ENCODE data around the gene NLRP13.

Gene NLRP13

DNA sequence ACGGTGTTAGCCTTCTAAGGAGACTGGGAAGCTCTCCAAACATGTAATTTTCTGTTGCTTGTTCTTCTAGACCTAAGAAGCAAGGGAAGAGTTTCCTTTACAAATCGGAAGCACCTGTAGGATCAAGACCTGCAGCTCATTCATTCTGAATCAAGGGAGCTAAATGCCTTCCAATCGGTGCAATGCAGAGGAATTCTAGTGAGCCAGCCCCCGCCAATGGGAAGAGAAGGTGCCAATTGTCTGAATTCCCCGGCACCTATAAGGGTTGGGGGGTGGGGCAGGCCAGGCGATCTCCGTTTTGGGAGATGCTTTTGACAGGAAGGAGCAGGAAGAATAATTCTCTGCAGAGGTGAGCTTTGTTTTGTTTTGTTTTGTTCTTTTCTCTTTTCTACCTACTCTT, 7.1 kb upstream of the NLRP13 start:
- TF ChIP-seq POLR2AphosphoS5 (IDR thresholded peaks at IDR 0.05; ENCODE audit: low read depth, low read length) (no peak), FOXP2 (optimal IDR thresholded peaks at IDR 0.05; ENCODE audit: borderline replicate concordance, extremely low read depth, extremely low read length, insufficient read depth) (no peak), TAF1 (IDR thresholded peaks at IDR 0.05; ENCODE audit: borderline replicate concordance, insufficient read depth, low read length) (no peak), SIN3A (IDR thresholded peaks at IDR 0.05; ENCODE audit: borderline replicate concordance, insufficient read depth, low read length) (no peak)
- TF ChIP-seq, protein P1, sequence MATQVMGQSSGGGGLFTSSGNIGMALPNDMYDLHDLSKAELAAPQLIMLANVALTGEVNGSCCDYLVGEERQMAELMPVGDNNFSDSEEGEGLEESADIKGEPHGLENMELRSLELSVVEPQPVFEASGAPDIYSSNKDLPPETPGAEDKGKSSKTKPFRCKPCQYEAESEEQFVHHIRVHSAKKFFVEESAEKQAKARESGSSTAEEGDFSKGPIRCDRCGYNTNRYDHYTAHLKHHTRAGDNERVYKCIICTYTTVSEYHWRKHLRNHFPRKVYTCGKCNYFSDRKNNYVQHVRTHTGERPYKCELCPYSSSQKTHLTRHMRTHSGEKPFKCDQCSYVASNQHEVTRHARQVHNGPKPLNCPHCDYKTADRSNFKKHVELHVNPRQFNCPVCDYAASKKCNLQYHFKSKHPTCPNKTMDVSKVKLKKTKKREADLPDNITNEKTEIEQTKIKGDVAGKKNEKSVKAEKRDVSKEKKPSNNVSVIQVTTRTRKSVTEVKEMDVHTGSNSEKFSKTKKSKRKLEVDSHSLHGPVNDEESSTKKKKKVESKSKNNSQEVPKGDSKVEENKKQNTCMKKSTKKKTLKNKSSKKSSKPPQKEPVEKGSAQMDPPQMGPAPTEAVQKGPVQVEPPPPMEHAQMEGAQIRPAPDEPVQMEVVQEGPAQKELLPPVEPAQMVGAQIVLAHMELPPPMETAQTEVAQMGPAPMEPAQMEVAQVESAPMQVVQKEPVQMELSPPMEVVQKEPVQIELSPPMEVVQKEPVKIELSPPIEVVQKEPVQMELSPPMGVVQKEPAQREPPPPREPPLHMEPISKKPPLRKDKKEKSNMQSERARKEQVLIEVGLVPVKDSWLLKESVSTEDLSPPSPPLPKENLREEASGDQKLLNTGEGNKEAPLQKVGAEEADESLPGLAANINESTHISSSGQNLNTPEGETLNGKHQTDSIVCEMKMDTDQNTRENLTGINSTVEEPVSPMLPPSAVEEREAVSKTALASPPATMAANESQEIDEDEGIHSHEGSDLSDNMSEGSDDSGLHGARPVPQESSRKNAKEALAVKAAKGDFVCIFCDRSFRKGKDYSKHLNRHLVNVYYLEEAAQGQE (IDR thresholded peaks at IDR 0.05; ENCODE audit: insufficient read depth in 1 of 2, low read depth in 2 of 2, low read length in 2 of 2) = no peak

DNA sequence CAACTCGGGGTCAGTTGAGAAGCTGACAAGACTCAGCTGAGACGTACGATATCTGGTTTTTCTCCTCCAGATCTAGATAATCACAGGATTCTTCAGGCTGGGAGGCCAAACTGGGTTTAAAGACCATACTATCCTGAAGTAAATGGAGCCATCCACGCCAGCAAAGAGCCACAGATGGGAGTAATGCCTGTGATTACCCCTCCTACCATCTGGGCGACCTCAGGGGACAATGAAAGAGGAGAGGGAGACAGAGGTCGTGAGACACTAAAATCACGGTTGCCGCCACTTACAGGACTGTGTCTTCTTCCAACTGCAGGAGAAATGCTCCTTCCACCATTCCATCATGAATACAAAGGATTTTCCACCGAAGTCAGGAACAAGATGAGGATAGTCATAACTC, 3.1 kb upstream of the NLRP13 start:
- no peak for TF ChIP-seq TAF1 (IDR thresholded peaks at IDR 0.05; ENCODE audit: borderline replicate concordance, insufficient read depth, low read length)
- TF ChIP-seq, protein P1 (IDR thresholded peaks at IDR 0.05; ENCODE audit: insufficient read depth in 1 of 2, low read depth in 2 of 2, low read length in 2 of 2) = no peak
- no peak for TF ChIP-seq POLR2AphosphoS5 (IDR thresholded peaks at IDR 0.05; ENCODE audit: low read depth, low read length)
- no peak for TF ChIP-seq SIN3A (IDR thresholded peaks at IDR 0.05; ENCODE audit: borderline replicate concordance, insufficient read depth, low read length)
- TF ChIP-seq FOXP2 (optimal IDR thresholded peaks at IDR 0.05; ENCODE audit: borderline replicate concordance, extremely low read depth, extremely low read length, insufficient read depth) = no peak

DNA sequence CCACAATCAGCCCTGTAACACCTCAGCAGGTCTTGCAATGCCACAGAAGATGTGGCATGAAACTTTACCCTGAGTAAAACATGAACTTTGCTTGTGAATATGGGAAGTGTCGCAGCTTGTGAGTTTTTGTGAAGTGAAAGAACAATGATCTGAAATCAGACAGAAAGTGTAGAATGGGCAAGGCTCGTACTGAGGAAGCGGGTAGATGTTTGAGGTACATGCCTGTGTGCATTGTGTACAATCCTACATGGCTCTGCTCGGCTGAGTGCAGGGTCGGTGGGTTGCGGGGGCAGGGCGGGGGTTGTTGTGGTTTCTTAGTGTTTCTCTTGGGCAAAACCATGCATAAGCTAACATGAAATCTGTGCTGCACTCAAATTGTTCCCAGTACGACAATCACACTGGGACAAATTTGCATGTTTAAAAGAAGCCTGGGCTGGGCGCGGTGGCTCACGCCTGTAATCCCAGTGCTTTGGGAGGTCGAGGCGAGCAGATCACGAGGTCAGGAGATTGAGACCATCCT, 1.1 kb downstream of the NLRP13 start:
- TF ChIP-seq POLR2AphosphoS5 (IDR thresholded peaks at IDR 0.05; ENCODE audit: low read depth, low read length) = no peak
- no peak for TF ChIP-seq SIN3A (IDR thresholded peaks at IDR 0.05; ENCODE audit: borderline replicate concordance, insufficient read depth, low read length)
- TF ChIP-seq, protein P1 (IDR thresholded peaks at IDR 0.05; ENCODE audit: insufficient read depth in 1 of 2, low read depth in 2 of 2, low read length in 2 of 2) = no peak
- no peak for TF ChIP-seq FOXP2 (optimal IDR thresholded peaks at IDR 0.05; ENCODE audit: borderline replicate concordance, extremely low read depth, extremely low read length, insufficient read depth)
- TF ChIP-seq TAF1 (IDR thresholded peaks at IDR 0.05; ENCODE audit: borderline replicate concordance, insufficient read depth, low read length) = no peak

DNA sequence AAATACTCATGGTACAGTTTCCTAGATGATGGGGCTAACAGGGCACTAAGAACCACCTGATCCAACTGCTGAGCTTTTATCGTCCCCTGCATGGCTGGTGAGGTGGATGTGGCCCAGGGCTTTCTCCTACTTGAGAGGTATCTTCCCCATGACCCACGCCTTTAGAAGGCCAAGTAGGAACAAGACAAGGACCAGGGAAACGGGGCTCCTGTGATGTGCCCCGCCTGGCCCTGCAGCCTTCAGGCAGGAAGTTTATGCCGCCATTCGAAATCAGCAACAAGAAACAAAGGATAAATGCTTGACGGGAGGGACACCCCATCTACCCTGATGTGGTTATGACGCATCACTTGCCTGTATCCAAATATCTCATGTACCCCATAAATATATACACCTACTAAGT, 4.1 kb downstream of the NLRP13 start:
- TF ChIP-seq POLR2AphosphoS5 (IDR thresholded peaks at IDR 0.05; ENCODE audit: low read depth, low read length) = no peak
- no peak for TF ChIP-seq TAF1 (IDR thresholded peaks at IDR 0.05; ENCODE audit: borderline replicate concordance, insufficient read depth, low read length)
- TF ChIP-seq SIN3A (IDR thresholded peaks at IDR 0.05; ENCODE audit: borderline replicate concordance, insufficient read depth, low read length) = no peak
- no peak for TF ChIP-seq FOXP2 (optimal IDR thresholded peaks at IDR 0.05; ENCODE audit: borderline replicate concordance, extremely low read depth, extremely low read length, insufficient read depth)
- TF ChIP-seq, protein P1 (IDR thresholded peaks at IDR 0.05; ENCODE audit: insufficient read depth in 1 of 2, low read depth in 2 of 2, low read length in 2 of 2) = no peak

DNA sequence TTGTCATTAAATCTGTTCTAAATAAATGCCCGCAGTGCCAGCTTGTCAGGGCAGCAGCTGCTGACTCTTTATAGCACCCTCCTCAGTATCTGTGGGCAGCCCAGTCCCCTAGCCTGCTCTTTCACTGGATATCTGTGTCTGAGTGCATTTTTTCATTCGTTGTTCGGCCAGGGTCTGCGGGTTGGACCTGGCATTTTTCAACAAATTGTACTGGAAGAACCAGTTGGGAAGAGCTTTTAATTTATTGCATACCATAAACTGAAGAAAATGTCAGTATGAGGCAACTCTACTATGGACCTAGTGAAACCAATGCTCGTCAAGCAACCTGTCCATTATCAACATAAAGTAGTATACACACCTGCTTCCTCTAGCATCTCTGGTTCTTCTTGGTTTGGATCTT, 8.6 kb downstream of the NLRP13 start:
- TF ChIP-seq TAF1 (IDR thresholded peaks at IDR 0.05; ENCODE audit: borderline replicate concordance, insufficient read depth, low read length) (no peak), SIN3A (IDR thresholded peaks at IDR 0.05; ENCODE audit: borderline replicate concordance, insufficient read depth, low read length) (no peak), POLR2AphosphoS5 (IDR thresholded peaks at IDR 0.05; ENCODE audit: low read depth, low read length) (no peak), FOXP2 (optimal IDR thresholded peaks at IDR 0.05; ENCODE audit: borderline replicate concordance, extremely low read depth, extremely low read length, insufficient read depth) (no peak)
- TF ChIP-seq, protein P1 (IDR thresholded peaks at IDR 0.05; ENCODE audit: insufficient read depth in 1 of 2, low read depth in 2 of 2, low read length in 2 of 2) = no peak
